Measurements from ENCODE around the gene POT1.

POT1 gene

DNA sequence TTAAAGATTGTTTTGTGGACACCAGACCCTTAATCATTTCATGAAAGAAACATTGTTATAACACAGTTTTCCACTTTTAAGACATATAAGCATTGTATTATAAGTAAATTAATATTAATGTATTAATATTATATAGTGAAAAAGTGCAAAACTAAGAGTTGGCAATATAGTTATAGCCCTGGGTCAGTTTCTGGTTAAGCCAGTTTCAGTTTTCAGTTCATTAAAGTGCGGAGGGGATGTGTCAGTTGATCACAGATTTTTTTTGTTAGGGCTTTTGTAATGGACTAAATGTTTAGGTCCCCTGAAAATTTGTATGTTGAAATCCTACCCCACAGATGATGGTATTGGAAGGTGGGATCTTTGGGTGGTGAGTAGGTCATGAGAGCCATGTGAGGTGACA lies 118.3 kb downstream of the POT1 start:
- DNase-seq (ENCODE audit: low read depth in 1 of 2, low spot score in 1 of 2): no peak

DNA sequence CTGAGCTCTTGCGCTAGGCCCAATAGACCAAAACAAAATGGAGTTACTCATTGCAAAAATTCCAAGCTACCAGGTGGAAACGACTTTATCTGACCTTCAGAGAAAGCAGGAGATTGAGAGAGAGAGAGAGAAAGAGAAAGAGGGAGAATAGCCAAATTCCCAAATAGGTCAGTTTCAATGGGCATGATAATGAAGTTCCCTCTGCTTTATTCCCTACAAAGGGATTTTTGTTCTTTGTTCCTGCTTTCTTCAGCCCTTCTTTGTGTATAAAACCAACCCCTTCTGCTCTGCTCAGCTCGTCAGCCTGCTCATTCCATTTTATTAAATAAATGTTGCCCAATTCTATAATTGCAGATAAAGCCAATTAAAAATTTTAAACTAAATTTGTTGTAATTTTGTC lies 119.0 kb downstream of the POT1 start:
- no peak for DNase-seq (ENCODE audit: low read depth in 1 of 2, low spot score in 1 of 2)

DNA sequence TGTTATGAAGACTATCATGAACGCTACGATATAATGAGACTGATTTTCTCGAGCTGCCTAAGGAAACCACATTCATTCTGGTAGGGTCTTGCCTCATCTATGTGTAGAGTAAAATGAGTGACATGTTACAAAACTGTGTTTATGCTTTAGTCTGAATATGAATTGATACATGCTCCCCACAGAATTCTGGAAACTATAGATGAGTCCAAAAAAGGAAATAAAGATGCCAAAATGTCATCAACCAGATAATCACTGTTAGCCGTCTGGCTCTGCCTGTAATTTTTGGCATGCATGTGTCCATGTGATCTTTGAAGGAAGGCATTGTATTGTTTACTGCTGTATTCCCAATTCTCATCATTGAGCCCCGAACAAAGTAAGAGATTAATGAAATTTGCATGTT lies 121.4 kb downstream of the POT1 start:
- DNase-seq (ENCODE audit: low read depth in 1 of 2, low spot score in 1 of 2): no peak

DNA sequence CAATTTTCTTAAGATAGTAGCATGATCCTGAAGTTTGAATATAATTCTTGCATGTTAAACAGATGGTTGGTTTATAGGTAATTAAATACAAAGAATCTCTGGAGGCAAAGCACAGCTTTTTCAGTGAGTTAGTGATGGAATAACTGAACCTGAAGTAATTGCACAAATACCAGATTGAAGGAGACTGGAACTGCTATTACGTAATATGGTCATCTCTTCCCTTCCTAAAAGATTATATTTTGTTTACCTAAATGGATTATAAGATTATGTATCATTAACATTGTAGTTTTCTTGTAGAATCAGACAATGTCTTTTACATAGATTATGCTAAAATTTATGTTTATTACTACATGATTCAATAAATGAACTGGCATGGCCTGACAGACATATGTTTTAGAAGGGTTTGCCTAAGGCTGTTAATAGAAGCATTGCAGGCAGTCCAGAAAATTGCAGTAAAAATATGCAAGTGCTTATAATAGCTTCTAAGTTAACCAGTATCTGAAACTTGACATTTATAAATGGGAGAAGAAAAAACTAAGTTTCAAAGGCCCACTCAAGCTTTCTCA lies 128.2 kb downstream of the POT1 start:
- DNase-seq (ENCODE audit: low read depth in 1 of 2, low spot score in 1 of 2): no peak

DNA sequence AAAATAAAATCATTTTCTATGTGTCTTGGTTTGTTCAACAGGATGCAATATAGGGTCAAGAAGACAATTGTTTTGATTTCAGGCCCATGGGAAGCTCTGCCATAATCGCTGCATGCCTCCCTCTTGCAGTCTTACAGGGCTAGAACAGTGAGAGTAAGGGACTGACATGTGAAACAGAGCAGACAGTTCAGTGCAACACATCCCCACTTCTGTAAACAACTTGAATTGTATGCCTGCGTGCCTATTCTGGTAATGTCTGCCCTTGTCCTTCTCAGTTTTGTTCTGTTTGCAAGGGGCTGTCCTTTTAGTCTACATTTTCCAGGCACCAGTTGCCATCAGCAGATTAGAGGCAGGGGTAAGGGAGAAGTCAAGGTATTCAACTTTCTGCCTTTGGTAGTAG lies 129.2 kb downstream of the POT1 start:
- no peak for DNase-seq (ENCODE audit: low read depth in 1 of 2, low spot score in 1 of 2)

DNA sequence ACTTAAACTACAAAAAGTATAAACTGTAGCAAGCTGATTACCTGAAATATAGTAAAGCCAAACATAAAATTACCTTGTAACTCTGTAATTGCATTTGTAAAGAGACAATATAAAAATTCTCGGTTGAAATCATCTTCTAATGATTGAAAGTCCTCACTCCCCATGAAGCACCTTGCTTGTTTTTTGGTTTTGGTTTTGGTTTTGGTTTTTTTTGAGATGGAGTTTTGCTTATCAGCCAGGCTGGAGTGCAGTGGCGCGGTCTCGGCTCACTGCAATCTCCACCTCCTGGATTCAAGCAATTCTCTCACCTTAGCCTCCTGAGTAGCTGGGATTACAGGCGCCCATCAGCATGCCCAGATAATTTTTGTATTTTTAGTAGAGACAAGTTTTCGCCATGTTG lies 130.2 kb downstream of the POT1 start:
- no peak for DNase-seq (ENCODE audit: low read depth in 1 of 2, low spot score in 1 of 2)

DNA sequence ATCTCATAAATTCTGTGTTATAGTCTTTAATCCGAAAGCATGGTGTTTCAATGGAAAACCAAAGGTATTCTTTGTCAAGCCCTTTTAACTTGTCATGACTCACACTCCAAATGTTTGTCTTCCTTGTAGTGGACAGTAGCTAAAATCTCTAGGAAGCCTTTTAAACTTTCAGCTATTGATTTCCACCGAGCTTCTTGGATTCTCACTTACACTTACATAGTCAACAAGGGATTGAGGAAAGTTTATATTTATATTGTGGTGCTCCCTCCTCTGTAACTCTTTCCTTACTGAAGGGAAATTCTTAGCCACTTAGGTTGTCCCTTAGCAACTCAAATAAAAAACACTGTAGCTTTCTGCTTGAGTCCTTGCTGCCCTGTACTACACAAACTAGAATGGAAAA lies 132.9 kb downstream of the POT1 start:
- no peak for DNase-seq (ENCODE audit: low read depth in 1 of 2, low spot score in 1 of 2)

DNA sequence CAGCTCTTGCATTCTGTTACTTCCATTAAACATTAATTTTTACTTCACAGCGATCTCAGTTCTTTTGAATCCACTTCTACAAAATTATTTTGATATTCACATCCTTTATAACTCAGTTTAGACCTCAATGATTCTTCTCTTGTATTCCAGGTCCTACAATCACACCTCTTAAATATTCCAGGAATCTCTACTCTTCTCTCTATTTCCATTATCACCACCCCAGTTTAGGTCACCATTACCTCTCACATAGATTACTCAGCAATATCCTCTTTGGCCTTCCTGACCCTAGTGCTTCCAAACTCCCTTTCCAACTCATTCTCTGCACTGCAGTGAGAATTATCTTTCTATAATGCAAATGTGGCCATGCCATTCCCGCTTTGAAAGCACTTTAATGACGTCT lies 136.9 kb downstream of the POT1 start:
- DNase-seq (ENCODE audit: low read depth in 1 of 2, low spot score in 1 of 2): no peak

DNA sequence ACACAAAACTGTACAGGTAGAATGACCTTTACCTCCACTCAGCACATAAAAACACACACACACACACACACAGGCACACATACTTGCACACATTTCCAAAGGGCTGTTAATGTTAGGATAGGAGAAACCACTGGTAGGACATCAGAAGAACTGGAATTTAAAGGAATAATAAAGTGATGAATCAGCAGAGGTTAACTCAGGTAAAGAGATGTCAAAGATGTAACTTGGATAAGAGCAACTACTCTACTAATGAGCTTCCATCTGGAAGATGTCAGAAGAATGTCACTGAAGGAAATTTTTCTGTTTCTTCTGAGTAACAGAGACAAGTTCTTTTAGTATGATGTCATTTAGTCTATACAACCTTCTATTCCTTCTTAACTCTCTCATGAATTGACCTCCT lies 137.6 kb downstream of the POT1 start:
- no peak for DNase-seq (ENCODE audit: low read depth in 1 of 2, low spot score in 1 of 2)

DNA sequence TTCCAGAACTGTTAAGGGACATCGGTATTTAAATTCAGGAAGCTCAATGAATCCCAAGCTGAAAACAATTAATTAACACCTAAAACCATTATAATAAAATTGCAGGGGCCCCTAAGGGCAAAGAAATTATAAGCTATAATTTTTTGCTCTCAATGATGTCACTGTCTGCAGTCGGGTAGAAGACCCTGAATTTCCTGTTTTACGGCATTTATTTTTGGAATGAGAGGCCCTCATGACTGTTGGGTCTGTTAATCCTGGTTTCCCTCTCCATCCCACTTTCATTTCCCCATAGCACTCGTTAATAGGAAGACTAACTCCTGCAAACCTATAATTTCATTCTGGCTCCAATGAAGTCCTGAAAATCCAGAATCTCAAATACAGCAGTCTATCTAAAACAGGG lies 138.2 kb downstream of the POT1 start:
- DNase-seq (ENCODE audit: low read depth in 1 of 2, low spot score in 1 of 2): no peak

DNA sequence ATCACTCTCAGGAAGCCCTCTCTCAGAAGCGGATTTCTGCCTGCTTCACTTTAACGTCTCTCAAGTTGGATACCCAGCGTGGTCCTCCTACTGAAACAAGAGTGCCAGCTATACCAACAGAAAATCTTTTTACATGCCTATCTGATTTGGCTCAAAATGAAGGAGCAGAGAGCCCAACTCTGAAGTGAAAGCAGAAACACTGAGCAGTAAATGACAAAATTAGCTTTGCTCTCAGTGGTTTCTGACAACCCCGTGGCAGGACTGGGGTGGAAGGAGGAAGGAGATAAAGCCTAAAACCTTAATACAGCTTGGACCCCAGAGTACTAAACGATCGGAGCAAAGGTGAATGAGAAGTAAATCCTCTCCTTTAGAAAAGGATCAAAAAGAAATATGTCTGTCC lies 139.0 kb downstream of the POT1 start:
- DNase-seq (ENCODE audit: low read depth in 1 of 2, low spot score in 1 of 2): no peak

DNA sequence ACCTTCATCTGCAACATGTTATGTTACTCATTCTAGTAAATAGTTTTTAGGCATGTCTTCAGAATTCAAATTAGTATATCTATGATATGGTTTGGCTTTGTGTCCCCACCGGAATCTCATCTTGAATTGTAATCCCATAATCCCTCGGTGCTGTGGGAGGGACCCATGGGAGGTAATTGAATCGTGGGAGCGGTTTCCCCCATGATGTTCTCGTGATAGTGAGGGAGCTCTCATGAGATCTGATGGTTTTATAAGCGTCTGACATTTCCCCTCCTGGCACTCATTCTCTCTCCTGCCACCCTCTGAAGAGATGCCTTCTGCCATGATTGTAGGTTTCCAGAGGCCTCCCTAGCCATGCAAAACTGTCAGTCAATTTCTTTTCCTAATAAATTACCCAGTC lies 143.6 kb downstream of the POT1 start:
- no peak for DNase-seq (ENCODE audit: low read depth in 1 of 2, low spot score in 1 of 2)

DNA sequence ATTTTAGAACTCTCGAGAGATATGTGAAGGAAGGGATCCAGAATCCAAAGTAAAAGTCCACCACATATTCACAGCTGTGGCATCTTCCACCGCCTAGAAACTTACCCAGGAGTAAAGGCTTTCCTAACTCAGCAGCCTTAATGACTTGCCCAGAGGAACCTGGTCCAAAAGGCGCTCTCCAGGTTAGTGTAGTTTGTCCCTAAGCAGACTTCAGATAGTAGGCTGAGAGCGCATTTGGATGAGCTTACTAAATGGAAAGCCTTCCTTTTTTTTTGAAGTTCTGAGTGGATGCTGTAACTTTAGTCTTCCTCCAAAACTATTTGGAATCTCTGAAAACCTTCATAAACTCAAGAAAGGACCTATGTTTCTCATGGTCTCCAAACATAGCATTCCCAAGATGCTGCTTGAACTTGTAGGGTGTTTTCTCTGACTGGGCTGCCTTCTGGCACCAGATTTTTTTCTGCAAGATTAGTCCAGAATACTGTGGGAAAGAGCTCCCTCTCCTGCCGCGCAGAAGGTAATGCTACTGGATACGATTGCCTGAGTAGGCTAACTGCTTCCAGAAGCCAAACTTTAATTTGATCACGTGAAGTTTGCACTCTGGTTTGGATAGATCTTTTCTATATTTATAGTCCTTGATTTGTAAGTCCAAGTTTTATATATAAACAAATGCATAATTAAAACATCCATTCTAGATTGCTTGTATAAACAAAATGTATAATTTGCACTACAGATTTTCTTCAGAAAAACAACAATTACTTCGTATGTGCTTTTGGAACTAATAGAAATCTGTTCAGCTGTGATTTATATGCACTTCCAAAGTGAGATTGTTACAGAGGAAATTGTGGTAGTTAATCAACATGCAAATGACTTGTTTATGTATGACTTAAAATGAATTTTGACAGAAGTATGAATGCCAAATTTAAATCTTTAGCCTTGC lies 144.5 kb downstream of the POT1 start:
- DNase-seq (ENCODE audit: low read depth in 1 of 2, low spot score in 1 of 2): no peak

DNA sequence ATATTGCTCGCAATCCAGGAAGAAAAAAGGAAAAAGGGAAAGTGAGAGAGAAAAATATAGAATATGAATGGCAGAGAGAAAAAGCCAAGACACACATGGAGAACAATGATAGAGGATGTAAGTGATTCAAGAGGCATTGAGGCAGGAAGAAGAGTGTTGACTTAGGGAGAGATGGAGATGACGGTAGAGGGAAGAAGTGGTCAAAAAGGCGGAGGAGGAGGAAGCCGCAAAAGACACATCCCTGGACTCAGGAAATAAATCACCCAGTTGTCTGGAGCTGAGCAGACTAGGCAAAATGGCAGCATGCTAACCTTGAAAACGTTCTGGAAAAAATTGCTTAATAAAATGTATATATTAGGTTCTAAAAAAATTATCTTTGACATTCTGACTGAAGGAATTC lies 146.4 kb downstream of the POT1 start:
- DNase-seq (ENCODE audit: low read depth in 1 of 2, low spot score in 1 of 2): no peak

DNA sequence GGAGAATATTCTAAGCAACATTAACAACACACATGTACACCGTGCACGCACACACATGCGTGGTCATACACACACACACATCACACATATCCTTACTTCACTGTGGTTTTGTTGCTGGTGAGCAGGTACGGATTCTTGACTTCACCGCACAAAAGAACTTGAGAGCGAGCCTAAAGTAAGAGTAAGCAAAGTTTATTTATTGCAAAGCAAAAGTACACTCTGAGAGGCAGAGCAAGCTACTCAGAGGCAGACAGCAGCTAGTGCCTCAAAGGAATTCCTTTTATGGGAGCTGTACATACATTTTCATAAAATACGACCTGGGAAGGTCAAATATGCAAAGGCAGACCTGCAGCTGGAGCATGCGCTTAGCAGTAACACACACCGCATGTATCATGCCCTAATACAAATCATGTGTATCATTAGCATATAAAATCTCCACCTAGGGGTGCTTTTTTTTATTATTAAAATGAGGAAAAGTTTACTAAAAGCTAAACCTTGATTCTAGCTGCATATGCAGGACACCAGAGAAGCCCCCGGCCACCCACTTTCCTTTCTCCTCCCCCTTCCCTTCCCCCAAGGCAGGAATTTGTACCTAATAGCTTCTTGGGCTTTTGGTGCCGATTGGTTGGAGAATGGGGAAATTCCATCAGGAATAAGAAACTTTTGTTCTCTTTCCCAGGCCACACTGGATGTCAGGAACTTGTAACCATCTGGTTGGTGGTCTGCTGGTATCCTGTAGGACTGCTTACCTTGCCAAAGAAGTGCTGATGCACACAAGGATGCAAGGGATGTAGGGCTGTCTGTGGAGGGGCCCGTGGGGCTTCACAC lies 147.5 kb downstream of the POT1 start:
- DNase-seq (ENCODE audit: low read depth in 1 of 2, low spot score in 1 of 2): no peak

DNA sequence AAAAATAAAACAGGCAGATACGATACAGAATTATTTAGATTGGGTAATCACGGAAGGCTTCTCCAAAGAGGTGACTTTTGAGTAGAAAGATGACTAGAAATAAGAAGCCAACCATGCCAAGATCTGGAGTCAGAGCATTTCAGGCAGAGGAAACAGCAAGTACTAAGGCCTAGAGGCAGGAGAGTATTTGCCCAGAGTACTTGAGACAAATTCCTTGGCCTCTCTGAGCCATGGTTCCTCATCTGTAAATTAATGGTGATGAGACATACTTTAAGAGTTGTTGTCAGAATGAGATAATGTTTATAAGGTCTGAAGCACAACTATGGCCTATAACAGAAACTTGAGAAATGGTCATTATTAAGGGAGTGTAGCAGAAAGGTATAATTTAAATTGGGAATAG lies 148.2 kb downstream of the POT1 start:
- DNase-seq (ENCODE audit: low read depth in 1 of 2, low spot score in 1 of 2): no peak

DNA sequence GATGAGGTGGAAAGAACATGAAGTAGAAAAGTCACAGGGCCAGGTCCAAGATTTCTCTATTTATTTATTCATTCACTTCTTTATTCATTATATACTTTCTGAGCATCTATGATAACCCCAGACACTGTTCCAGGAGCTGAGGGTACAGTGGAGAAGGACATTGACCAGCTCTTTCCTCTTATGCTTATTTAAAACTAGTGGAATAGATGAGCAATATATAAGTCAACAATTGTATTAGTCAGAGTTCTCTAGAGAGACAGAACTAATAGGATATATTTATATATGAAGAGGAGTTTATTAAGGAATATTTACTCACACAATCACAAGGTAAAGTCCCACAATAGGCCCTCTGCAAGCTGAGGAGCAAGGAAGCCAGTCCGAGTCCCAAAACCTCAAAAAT lies 149.0 kb downstream of the POT1 start:
- DNase-seq (ENCODE audit: low read depth in 1 of 2, low spot score in 1 of 2): no peak

DNA sequence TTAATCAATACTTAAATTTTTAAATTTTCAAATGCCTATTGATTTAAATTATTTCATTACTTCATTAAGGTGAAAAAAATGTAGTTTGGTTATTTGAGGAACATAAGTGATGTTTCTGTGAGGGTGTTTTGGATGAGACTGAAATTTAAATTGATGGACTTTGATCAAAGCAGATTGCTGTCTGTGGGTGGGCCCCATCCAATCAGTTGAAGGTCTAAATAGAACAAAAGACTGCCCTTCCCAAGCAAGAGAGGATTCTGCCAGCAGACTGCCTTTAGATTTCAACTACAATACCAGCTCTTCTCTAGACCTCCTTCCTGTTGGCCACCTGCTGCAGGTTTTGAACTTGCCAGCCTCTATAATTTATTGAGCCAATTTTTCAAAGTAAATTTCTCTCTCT lies 149.6 kb downstream of the POT1 start:
- DNase-seq (ENCODE audit: low read depth in 1 of 2, low spot score in 1 of 2): no peak

DNA sequence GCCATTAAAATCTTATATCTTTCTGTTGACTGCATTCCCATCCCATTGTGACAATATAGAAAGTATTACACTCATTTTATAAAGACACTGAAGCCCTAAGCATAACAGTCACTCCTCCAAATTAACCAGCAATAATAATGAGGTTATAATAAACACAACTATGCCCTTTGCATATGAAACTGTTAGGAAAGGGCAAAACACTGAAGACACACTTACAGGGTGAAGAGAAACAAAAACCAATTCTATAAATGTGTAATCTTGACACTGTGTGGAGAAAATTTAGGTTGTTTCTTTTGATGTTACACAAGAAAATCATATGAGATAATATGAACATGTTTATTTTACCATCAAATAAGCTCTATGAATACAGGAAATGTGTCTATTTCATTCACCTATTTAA lies 150.0 kb downstream of the POT1 start:
- no peak for DNase-seq (ENCODE audit: low read depth in 1 of 2, low spot score in 1 of 2)

DNA sequence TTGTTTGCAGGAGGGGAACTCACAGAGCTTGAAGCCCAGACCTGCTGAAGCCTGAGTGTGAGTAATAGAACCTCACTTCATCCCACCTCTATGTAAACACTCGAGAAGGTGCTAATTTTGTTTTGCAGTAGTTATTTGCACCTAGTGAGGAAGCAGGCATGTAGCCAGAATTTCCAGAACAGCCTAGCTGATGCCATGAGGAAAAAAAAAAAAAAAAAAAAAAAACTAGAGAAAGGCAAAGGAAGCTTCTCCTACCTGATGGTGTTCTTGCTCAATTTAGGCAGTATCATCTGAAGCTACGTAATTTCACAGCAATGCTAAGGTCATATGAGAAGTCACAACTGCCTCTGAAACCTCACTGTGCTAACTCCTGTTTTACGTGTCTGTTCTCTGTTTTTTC lies 150.4 kb downstream of the POT1 start:
- no peak for DNase-seq (ENCODE audit: low read depth in 1 of 2, low spot score in 1 of 2)

DNA sequence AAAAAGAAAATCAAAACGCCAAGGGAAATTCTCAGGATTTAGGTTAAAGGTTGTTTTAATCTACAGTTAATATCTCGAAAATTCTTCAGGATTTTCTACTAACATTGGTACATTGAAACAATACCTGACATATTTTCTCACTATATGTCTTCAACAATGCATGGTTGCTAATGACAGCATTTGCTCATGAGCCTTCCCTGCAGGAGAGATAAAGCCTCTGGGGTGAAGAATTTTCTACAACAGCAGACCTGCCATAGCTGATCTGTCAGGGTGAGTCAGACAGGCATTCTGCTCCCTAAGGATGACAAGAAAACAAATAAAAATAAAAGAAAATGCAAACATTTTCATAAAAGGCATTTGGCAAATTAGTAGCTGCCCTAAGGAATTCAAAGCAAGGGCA lies 152.4 kb downstream of the POT1 start:
- DNase-seq (ENCODE audit: low read depth in 1 of 2, low spot score in 1 of 2): no peak

DNA sequence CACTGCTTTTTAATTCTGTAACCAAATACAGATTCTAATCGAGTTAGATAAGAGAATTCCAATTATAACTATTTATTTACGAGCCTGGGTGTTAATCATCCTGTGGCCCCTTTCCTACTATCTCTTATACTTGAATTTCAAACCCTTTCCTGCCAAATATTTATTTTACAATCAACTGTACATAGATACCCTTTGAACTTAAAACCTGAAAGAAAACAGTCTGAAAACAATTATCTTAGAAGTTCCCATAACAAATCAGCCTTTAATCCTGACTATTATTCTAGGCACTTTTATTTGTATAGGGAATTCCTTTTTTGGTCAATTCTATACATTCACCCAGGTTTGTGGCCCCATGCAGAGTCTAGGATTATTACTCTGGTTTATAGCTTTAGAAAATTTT lies 153.5 kb downstream of the POT1 start:
- no peak for DNase-seq (ENCODE audit: low read depth in 1 of 2, low spot score in 1 of 2)

All from activated CD4-positive, alpha-beta T cell treated with anti-CD3 and anti-CD28 coated beads, Interleukin-2, amount 50 U/mL, for 24 hours (primary cell).